Skeletal muscle tissue (tissue), 4 donors: ENCODE data around the gene CMIP. TPM values are rescaled to one million over a fixed set of nuclear protein-coding genes. Genes with fewer than 3 reads are reported as not detected.
"Not testable (repeated sequence)": the region's sequence is repeated elsewhere in the genome, so short reads cannot be mapped to it uniquely, and the experiment has no call there.

Experiments
- H3K27ac ChIP-seq: one replicate; pipeline ENCODE4 v1.7.0; 2013; ENCODE audit warnings: mild to moderate bottlenecking, low read depth, low read length, inconsistent platforms
- H3K27me3 ChIP-seq, 3 donors: one replicate each; pipeline ENCODE4 v1.7.0; 2013; ENCODE audit warnings: low read length in 3 of 3; ENCODE audit not compliant: control insufficient read depth in 3 of 3, insufficient read depth in 3 of 3
- H3K36me3 ChIP-seq, 3 donors: one replicate each; pipeline ENCODE4 v1.7.0; 2013; ENCODE audit warnings: low read length in 3 of 3; ENCODE audit not compliant: control insufficient read depth in 3 of 3, insufficient read depth in 3 of 3
- H3K4me1 ChIP-seq, 3 donors: one replicate each; pipeline ENCODE4 v1.7.0; 2013; ENCODE audit warnings: low read length in 3 of 3, mild to moderate bottlenecking in 3 of 3; ENCODE audit not compliant: control insufficient read depth in 3 of 3, insufficient read depth in 3 of 3
- H3K4me3 ChIP-seq, 3 donors: one replicate each; pipeline ENCODE4 v1.7.0; 2013; ENCODE audit warnings: low read length in 3 of 3
- H3K9ac ChIP-seq, 3 donors: one replicate each; pipeline ENCODE4 v1.7.0; 2013; ENCODE audit warnings: low read length in 3 of 3, mild to moderate bottlenecking in 3 of 3, moderate library complexity in 2 of 3, low read depth in 1 of 3
- H3K9me3 ChIP-seq, 3 donors: one replicate each; pipeline ENCODE4 v1.7.0; 2013; ENCODE audit warnings: low read length in 3 of 3; ENCODE audit not compliant: control insufficient read depth in 3 of 3
- total RNA-seq: library from RNA; depleted of rRNA; stranded (reverse); fragments of >200 nt; gene quantifications from one replicate; pipeline ENCODE4 v1.2.3, GENCODE V29; 2014
- donor health status: Osteomylitis.

Gene CMIP
- total RNA-seq, 1 donor from 2014 or later, result 6.8 TPM

DNA sequence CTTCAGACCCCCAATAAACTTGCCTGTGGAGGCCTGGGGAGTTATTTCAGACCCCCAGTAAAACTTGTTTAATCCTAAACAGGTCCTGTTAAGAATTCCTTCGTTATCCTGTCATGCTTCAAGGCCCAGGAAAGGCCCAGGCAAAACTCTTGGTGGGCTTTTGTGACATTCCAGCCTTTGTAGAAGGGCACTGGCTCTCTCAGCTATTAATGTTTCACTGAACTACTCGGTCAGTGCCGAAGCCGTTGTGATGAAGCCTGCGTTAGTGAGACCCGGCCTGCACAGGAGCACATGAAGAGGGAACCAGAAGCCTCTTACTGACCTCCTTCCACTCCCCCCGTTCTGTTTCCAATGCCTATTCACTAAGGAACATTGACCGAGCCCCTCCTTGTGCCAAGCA lies 287.0 kb downstream of the CMIP start:
- H3K4me3 ChIP-seq, result no peak overlapping the region
- H3K27me3 ChIP-seq, result peaks cover 0 to 2% (median 0%) of the 10 kb centered on the region in 3 donors
- H3K4me1 ChIP-seq, result peaks cover 6 to 8% (median 6%) of the 10 kb centered on the region in 3 donors
- no peaks in the 10 kb centered on the region for H3K36me3 ChIP-seq
- H3K9me3 ChIP-seq, result no peaks in the 10 kb centered on the region
- no peak overlapping the region for H3K27ac ChIP-seq
- H3K9ac ChIP-seq, result no peak overlapping the region

DNA sequence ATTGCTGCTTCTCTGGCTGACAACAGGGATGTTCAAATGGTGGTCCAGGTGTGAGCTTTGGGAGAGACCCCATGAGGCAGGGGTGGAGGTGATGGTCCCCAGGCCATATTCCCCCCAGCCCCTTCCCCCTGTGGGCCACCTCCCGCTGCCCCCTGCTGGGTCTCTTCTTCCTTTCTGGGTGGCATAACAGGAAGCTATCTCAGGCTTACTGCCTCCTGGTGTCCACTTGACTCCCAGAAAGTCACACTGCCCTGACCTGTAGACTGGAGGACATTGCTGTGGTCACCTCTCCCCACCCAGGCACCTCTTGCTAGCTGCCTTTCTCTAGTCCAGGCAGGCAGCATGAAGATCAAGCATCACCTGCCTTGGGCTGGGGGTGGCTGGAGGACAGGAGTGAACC lies 288.1 kb downstream of the CMIP start:
- H3K9ac ChIP-seq, result no peak overlapping the region

DNA sequence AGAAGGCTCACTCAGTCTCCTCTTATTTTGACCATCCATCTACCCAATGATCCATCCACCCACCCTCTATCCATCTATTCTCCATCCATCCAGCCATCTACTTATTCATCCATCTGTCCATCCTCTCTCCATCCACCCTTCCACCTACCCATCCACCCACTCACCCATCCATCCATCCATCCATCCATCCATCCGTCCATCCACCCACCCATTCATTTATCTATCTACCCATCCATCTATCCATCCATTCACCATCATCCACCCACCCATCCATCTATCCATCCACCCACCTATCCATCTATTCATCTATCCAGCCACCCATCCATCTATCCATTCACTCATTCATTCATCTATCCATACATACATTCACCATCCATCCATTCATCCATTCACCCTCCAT lies 288.7 kb downstream of the CMIP start:
- Histone ChIP-seq H3K27ac (no peak overlapping the region), H3K4me1 (peaks cover 8 to 11% (median 10%) of the 10 kb centered on the region in 3 donors), H3K27me3 (peaks cover 0 to 2% (median 0%) of the 10 kb centered on the region in 3 donors), H3K9ac (no peak overlapping the region), H3K9me3 (no peaks in the 10 kb centered on the region), H3K4me3 (no peak overlapping the region), H3K36me3 (no peaks in the 10 kb centered on the region)

More for the DNA sequence above, 288.1 kb downstream of the CMIP start:
- no peak overlapping the region for H3K27ac ChIP-seq
- H3K27me3 ChIP-seq, result peaks cover 0 to 2% (median 0%) of the 10 kb centered on the region in 3 donors
- H3K4me1 ChIP-seq, result peaks cover 6 to 8% (median 6%) of the 10 kb centered on the region in 3 donors
- H3K9me3 ChIP-seq, result no peaks in the 10 kb centered on the region
- H3K4me3 ChIP-seq, result no peak overlapping the region
- no peaks in the 10 kb centered on the region for H3K36me3 ChIP-seq

DNA sequence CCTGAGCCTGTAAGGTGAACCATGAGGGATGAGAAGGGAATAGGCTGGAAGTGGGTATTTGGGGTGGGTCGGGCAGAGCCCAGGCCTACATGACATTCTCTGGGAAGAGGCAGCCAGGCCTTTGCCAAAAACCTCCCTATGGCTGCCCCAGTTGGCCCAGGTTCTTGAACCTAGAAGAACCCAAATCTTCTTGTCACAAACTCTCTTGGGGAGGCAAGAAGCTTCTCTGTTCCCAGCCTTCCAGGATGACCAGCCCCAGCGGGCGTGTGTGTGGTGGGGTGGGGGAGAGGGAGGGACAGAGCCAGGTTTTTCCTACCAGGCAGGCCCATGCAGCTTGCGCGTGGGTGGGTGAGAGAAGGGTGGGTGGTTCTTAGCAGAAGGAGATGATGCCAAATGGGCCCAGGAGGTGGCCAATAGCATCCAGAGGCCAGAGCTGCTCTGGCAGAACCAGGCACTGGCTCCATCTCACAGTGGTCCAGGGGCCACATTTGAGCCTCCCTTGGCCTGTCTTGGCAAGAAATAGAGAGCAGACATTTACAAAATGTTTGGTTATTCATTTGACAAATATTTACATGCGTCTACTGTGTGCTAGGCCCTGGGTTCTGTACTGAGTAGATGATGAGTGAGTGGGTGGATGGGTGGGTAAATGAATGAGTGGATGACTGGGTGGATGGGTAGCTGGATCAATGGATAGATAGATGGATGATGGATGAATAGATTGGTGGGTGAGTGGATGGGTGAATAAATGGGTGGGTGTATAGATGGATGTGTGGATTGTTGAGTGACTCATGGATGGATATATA lies 290.2 kb downstream of the CMIP start:
- Histone ChIP-seq H3K9me3 (no peaks in the 10 kb centered on the region), H3K36me3 (no peaks in the 10 kb centered on the region), H3K27me3 (peaks cover 0 to 4% (median 0%) of the 10 kb centered on the region in 3 donors), H3K9ac (no peak overlapping the region), H3K27ac (no peak overlapping the region), H3K4me1 (peaks cover 8 to 14% (median 11%) of the 10 kb centered on the region in 3 donors), H3K4me3 (no peak overlapping the region)

DNA sequence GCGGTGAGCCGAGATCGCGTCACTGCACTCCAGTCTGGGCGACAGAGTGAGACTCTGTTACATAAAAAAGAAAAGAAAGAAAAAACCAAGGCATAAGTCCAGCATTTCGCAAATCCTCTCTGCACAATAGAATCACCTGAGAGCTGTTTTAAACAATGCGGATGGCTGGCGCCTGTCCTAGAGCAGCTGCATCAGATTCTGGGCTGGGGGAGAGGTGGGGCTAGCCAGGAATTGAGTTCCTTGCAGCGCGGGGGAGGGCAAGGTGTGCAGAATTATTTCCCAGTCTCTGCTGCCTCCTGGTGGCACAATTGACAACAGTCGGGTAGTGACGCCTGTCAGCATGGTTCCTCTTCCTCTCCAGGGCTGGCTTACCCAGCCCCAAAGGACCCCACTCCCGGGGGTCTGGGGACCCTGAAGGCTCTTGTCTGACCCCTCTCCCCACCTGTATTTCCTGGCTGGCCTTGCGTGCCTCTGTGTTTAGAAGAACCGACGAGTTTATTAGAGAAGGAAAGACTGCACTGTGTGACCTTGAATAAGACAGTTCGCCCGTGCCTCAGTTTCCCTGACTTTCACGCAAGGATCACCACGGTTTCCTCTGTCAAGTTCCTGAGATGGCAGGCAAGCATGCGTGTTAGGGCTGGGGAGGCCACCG lies 293.4 kb downstream of the CMIP start:
- Histone ChIP-seq H3K4me1 (peaks cover 0 to 7% (median 6%) of the 10 kb centered on the region in 3 donors), H3K9ac (peak overlapping the region in 1 of 3 donors; percentile 27), H3K27ac (no peak overlapping the region), H3K36me3 (no peaks in the 10 kb centered on the region), H3K4me3 (peak overlapping the region in 2 of 3 donors; percentile 52 to 59), H3K9me3 (no peaks in the 10 kb centered on the region), H3K27me3 (peaks cover 0 to 2% (median 0%) of the 10 kb centered on the region in 3 donors)

DNA sequence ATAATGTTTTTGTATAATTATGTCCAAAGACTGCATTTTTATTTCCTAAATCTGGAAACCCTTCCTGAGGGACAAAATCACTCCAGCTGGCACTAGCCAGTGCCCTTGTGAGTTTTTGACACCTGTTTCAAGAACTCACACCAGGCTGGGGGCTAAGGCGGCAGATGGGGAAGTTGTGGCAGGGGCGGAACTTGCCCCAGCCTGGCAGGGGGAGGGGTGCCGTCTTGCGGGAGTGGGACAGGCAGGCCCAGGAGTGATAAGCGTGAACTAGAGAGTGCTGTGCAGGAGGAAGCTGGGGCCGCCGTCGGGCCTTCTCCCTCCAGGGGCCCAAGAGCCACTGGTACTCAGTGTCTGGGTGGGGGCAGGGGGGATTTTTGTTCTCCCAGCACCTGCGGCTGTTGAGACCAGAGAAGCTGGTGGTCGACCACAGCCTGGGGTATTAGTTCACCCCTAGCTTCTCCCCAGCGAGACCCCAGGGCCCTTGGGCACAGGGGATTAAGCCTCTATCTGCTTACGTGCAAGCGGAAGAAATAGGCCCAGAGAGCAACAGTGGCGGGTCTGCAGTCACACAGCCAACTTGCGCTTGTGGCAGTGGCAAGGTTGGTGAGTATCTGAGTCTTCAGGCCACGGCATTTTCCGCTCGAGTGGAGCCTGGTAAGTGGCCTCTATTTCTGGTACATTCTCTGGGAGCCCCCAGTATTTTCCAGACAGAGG lies 294.3 kb downstream of the CMIP start:
- Histone ChIP-seq H3K36me3 (no peaks in the 10 kb centered on the region), H3K27ac (no peak overlapping the region), H3K27me3 (peaks cover 0 to 5% (median 0%) of the 10 kb centered on the region in 3 donors), H3K9ac (no peak overlapping the region), H3K4me3 (no peak overlapping the region), H3K9me3 (no peaks in the 10 kb centered on the region), H3K4me1 (peaks cover 0 to 7% (median 6%) of the 10 kb centered on the region in 3 donors)

DNA sequence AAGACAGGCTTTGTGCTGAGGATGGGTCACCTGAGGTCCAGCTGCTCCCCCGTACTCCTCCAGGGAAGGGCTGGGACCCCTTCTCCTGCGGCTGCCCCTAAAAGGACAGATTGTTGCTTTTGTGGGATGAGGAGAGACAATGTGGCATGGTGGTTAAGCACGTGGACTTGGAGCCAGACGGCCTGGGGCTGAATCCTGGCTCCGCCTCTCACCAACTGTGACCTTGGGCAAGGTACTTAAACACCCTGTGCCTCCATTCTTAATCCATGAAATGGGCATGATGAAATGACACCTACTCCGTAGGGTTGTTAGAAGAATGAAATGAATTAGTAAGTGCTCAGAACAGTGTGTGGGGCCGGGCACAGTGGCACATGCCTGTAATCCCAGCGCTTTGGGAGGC lies 294.9 kb downstream of the CMIP start:
- Histone ChIP-seq H3K27me3 (peaks cover 0 to 5% (median 0%) of the 10 kb centered on the region in 3 donors), H3K27ac (no peak overlapping the region), H3K4me3 (no peak overlapping the region), H3K9me3 (no peaks in the 10 kb centered on the region), H3K4me1 (peaks cover 0 to 7% (median 6%) of the 10 kb centered on the region in 3 donors), H3K9ac (no peak overlapping the region), H3K36me3 (no peaks in the 10 kb centered on the region)

DNA sequence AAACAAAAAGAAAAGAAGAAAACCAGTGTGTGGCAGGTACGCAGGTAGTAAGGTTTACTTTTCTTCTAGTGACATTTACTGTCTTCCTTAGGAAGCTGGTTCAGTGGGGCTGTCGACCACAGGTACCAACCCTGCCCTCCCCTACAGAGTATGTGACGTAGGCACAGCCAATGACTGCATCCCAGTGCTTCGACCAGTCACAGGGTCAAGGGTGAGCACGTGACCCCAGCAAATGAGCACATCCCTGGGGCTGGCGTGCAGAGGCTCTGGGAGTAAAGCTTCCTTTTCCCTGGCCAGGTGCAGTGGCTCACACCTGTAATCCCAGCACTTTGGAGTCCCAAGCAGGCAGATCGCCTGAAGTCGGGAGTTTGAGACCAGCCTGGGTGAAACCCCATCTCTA lies 295.6 kb downstream of the CMIP start:
- Histone ChIP-seq H3K9me3 (peaks cover 0 to under 1% (median 0%) of the 10 kb centered on the region in 3 donors), H3K4me1 (peaks cover 0 to 7% (median 6%) of the 10 kb centered on the region in 3 donors), H3K27me3 (peaks cover 0 to 5% (median 0%) of the 10 kb centered on the region in 3 donors), H3K9ac (no peak overlapping the region), H3K4me3 (no peak overlapping the region), H3K27ac (no peak overlapping the region), H3K36me3 (no peaks in the 10 kb centered on the region)

DNA sequence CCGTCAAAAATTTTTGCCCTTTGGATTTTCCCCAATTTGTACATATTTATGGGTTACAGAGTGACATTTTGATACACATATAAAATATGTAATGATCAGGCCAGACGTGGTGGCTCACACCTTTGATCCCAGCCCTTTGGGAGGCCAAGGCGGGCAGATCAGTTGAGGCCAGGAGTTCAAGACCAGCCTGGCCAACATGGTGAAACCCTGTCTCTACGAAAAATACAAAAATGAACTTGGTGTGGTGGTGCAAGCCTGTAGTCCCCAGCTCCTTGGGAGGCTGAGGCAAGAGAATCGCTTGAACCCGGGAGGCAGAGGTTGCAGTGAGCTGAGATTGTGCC lies 296.8 kb downstream of the CMIP start:
- H3K27me3 ChIP-seq, H3K9ac ChIP-seq, H3K36me3 ChIP-seq, H3K27ac ChIP-seq, H3K4me3 ChIP-seq, H3K9me3 ChIP-seq: not testable (repeated sequence)
- peaks cover 0 to 12% (median 6%) of the 10 kb centered on the region in 3 donors for H3K4me1 ChIP-seq
